Left ventricle myocardium inferior (tissue), 1 donor: ENCODE results near the gene IREB2. TPM values are rescaled to one million over a fixed set of nuclear protein-coding genes. Genes with fewer than 3 reads are reported as not detected.

ENCODE experiments used
- DNase-seq: peaks from one replicate; pipeline ENCODE4 v3.0.0-alpha.2; 2020
- H3K27ac ChIP-seq: fragments of 200-600 bp; replicated peaks from 2 replicates; pipeline ENCODE4 v1.8.0; 2021
- H3K27me3 ChIP-seq: fragments of 200-600 bp; 2 replicates; pipeline ENCODE4 v1.8.0; 2021; ENCODE audit warnings: low read depth
- H3K36me3 ChIP-seq: fragments of 200-600 bp; 2 replicates; pipeline ENCODE4 v1.8.0; 2021
- H3K4me1 ChIP-seq: fragments of 200-600 bp; 2 replicates; pipeline ENCODE4 v1.8.0; 2021
- H3K4me3 ChIP-seq: fragments of 200-600 bp; 2 replicates; pipeline ENCODE4 v1.8.0; 2021; ENCODE audit warnings: mild to moderate bottlenecking, moderate library complexity
- H3K9me3 ChIP-seq: fragments of 200-600 bp; replicated peaks from 2 replicates; pipeline ENCODE4 v1.8.0; 2021
- CTCF ChIP-seq: fragments of 200-600 bp; IDR thresholded peaks from 2 replicates; pipeline ENCODE4 v1.8.0; 2021; ENCODE audit warnings: antibody characterized with exemption, mild to moderate bottlenecking, borderline replicate concordance
- intact Hi-C: fragments of 100-400 bp; cut with micrococcal nuclease; formaldehyde crosslinking; loops from one replicate; pipeline ENCODE4 v1.11.0; 2022
- total RNA-seq: library from RNA; stranded (reverse); fragmentation: NEBNext Ultra II Directional; extraction: Animal tissue kit (Norgen Biotek cat#: 25700); gene quantifications from one replicate; pipeline ENCODE4 v1.2.1, GENCODE V29; 2021
- donor health status: DM: no; HTN: yes; CAD: no; lungs with severe emphysema.

Gene IREB2
- total RNA-seq, 1 donor from 2014 or later: 23.6 TPM

GRCh38 chr15:78446551-78446950 is 8.5 kb downstream of the IREB2 start:
- intact Hi-C loops: no loop called here
- Histone ChIP-seq H3K4me3 (no peak overlapping the region), H3K27me3 (no peaks in the 10 kb centered on the region), H3K4me1 (peaks cover 77% of the 10 kb centered on the region), H3K27ac (no peak overlapping the region), H3K9me3 (no peaks in the 10 kb centered on the region), H3K36me3 (peaks cover 43% of the 10 kb centered on the region)
- DNase-seq: no peak
- no peak for TF ChIP-seq CTCF

DNA sequence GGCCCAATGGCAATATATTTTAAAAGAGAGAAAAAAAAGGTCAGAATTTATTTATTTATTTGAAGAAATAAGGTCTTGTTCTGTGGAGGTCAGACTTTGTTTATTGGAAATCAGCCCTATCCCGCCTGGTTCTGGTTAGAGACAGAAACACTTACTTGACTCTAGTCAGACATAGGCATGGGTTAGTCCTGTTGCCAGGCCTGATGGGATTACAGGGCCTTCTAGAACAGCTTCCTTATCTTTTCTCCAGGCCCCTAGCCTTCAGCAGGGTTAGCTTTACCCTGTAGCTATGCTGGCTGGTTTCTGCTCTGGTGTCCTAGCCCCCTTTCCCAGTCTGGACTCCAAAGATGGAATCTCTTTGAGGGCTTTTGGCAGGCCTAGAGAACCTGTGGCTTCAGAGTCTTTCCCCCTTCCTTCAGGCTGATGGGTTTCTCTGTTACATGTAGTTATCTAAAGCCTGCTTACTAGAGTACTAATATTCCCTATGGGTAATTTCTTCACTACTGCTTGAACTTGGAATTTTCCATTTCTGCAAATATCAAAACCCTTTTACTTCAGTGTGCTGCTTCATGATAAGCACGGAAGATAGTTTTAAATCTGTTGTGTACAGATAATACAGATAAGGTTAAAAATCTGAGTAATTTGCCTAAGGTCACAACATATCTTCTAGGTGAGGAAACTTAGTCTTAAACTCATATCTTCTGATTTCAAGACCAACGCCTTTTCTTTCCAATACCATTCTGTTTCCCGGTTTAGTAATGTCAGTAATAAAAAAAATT is 10.6 kb downstream of the IREB2 start:
- no peak for DNase-seq
- intact Hi-C loops: no loop called here
- peak overlapping the region; percentile 54 for H3K27ac ChIP-seq
- no peaks in the 10 kb centered on the region for H3K27me3 ChIP-seq
- peaks cover 67% of the 10 kb centered on the region for H3K4me1 ChIP-seq
- H3K9me3 ChIP-seq: no peaks in the 10 kb centered on the region
- peaks cover 36% of the 10 kb centered on the region for H3K36me3 ChIP-seq
- no peak for TF ChIP-seq CTCF
- H3K4me3 ChIP-seq: no peak overlapping the region

- intact Hi-C loops: no loop called here
- Histone ChIP-seq H3K9me3 (no peaks in the 10 kb centered on the region), H3K4me3 (no peak overlapping the region), H3K27ac (peak overlapping the region; percentile 54), H3K27me3 (no peaks in the 10 kb centered on the region), H3K4me1 (peaks cover 67% of the 10 kb centered on the region), H3K36me3 (peaks cover 28% of the 10 kb centered on the region)
- no peak for DNase-seq
- TF ChIP-seq CTCF: no peak
These were observed 11.4 kb downstream of the IREB2 start for GRCh38 chr15:78449220-78449999.

- peaks cover 69% of the 10 kb centered on the region for H3K4me1 ChIP-seq
- intact Hi-C loops: no loop called here
- TF ChIP-seq CTCF: no peak
- H3K36me3 ChIP-seq: peaks cover 19% of the 10 kb centered on the region
- H3K27me3 ChIP-seq: no peaks in the 10 kb centered on the region
- no peak overlapping the region for H3K27ac ChIP-seq
- H3K9me3 ChIP-seq: no peaks in the 10 kb centered on the region
- H3K4me3 ChIP-seq: no peak overlapping the region
- DNase-seq: no peak
These were observed 12.4 kb downstream of the IREB2 start for GRCh38 chr15:78450285-78450858.

DNA sequence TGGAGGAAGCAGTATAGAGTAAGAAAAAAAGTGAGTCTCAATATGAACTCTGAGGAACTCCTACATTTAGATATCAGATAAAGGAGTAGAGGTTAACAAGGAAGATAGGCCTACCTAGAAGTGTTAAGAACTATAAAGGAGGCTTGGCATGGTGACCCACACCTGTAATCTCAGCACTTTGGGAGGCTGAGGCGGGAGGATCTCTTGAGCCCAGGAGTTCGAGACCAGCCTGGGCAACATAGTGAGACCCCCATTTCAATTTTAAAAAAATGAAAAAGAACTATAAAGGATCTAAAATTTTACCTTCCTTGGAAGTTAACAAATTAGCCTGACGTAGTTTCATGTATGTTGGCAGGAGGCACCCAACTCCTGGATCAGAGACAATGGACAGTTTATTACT is 14.5 kb downstream of the IREB2 start:
- Histone ChIP-seq H3K27me3 (no peaks in the 10 kb centered on the region), H3K4me1 (peaks cover 80% of the 10 kb centered on the region), H3K36me3 (peaks cover 3% of the 10 kb centered on the region), H3K4me3 (no peak overlapping the region), H3K27ac (no peak overlapping the region), H3K9me3 (no peaks in the 10 kb centered on the region)
- intact Hi-C loops: no loop called here
- no peak for TF ChIP-seq CTCF
- DNase-seq: no peak
